WI38 (cell line): ENCODE results near the gene GRAP.

ENCODE experiments used
- H3K4me3 ChIP-seq: 2 replicates; pipeline ENCODE4 v1.5.1; 2011; ENCODE audit warnings: low read depth, mild to moderate bottlenecking, control low read depth, low read length
- TF ChIP-seq, protein P1 (sequence below): IDR thresholded peaks from 2 replicates; pipeline ENCODE4 v1.5.1; 2012; ENCODE audit warnings: low read depth, mild to moderate bottlenecking, control low read depth, low read length

GRAP gene

GRCh38 chr17:19018600-19018950 lies 28.2 kb downstream of the GRAP start:
- no peak overlapping the region for H3K4me3 ChIP-seq
- TF ChIP-seq, protein P1, sequence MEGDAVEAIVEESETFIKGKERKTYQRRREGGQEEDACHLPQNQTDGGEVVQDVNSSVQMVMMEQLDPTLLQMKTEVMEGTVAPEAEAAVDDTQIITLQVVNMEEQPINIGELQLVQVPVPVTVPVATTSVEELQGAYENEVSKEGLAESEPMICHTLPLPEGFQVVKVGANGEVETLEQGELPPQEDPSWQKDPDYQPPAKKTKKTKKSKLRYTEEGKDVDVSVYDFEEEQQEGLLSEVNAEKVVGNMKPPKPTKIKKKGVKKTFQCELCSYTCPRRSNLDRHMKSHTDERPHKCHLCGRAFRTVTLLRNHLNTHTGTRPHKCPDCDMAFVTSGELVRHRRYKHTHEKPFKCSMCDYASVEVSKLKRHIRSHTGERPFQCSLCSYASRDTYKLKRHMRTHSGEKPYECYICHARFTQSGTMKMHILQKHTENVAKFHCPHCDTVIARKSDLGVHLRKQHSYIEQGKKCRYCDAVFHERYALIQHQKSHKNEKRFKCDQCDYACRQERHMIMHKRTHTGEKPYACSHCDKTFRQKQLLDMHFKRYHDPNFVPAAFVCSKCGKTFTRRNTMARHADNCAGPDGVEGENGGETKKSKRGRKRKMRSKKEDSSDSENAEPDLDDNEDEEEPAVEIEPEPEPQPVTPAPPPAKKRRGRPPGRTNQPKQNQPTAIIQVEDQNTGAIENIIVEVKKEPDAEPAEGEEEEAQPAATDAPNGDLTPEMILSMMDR: no peak

DNA sequence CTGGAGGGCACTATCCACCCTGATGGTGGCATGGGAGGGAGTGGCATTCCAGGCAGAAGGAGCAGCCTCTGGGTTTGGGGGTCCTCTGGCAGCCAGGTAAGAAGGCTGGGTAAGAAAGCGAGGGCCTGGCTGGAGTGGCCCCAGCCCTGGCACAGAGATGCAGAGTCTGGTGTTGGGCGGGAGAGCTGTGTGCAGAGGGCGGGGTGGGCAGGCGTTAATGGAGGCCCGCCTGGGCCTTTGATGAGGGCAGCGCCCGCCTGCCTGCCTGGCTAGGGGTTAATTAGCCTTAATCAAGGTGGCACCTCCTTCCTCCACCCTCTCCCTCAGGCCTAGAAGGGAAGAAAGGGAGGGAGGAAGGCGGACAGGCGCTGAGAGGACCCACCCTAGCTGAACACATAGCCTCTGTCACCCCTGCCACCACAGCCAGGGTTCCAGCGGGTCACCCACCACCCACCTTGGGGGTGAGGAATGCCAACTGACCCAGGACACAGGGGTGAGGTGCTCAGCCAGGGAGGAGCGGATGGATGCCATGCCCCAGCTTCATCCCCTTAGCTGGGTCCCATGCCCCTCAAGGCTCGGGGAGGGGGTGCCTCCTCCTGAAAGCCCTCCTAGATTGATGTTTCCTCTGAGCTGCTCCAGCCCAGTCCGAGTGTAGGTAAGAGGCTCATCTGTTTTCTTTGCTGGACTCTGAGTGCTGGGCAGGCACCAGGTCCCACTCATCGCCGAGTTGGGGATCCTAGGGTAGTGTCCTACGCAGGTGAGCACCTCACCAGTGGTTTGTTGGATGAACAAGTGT lies 28.8 kb downstream of the GRAP start:
- TF ChIP-seq, protein P1: no peak
- no peak overlapping the region for H3K4me3 ChIP-seq

GRCh38 chr17:19017401-19017800 lies 29.4 kb downstream of the GRAP start:
- TF ChIP-seq, protein P1: no peak
- no peak overlapping the region for H3K4me3 ChIP-seq

- no peak overlapping the region for H3K4me3 ChIP-seq
- TF ChIP-seq, protein P1: no peak
These were observed 29.9 kb downstream of the GRAP start for GRCh38 chr17:19016881-19017280.

- H3K4me3 ChIP-seq: no peak overlapping the region
- TF ChIP-seq, protein P1: no peak
These were observed 30.5 kb downstream of the GRAP start for GRCh38 chr17:19016297-19016696.

GRCh38 chr17:19015428-19015827 lies 31.3 kb downstream of the GRAP start:
- TF ChIP-seq, protein P1: no peak
- no peak overlapping the region for H3K4me3 ChIP-seq

DNA sequence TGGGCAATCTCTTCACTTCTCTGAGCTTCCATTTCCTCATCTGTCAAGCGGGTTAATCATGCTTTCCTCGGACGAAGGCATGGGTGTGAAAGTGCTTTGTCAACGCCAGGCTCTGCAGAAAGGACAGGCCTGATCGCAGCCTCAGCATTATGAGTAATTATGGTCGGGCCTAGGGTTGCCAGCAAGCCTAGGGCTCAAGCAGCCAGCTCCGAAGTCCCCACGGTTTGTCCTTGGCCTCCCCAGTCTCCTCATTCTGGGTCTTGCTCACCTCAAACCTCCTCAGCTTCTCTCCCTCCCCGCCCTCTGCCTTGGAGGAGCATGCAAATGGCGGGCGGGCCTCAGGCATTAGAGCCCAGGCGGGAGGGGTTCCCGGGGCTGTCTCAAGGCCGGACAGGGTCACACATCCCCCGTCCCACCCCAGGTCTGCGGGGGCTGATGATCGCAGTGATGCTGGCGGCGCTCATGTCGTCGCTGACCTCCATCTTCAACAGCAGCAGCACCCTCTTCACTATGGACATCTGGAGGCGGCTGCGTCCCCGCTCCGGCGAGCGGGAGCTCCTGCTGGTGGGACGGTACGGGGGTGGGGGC lies 32.0 kb downstream of the GRAP start:
- H3K4me3 ChIP-seq: no peak overlapping the region
- TF ChIP-seq, protein P1: no peak
